GM21381 (cell line): ENCODE results near the gene MCM3AP.

ENCODE experiments used
- ATAC-seq: cut with Tn5 transposase; IDR thresholded peaks from one replicate; pipeline ENCODE4 v1.9.1; 2021; ENCODE audit warnings: mild to moderate bottlenecking, moderate library complexity; ENCODE audit not compliant: unreplicated experiment

Gene MCM3AP

GRCh38 chr21:46274797-46275390 is 10.5 kb downstream of the MCM3AP start:
- ATAC-seq = no peak

- no peak for ATAC-seq
Observed at GRCh38 chr21:46273341-46273740, 12.1 kb downstream of the MCM3AP start.

GRCh38 chr21:46269466-46269865 is 15.9 kb downstream of the MCM3AP start:
- no peak for ATAC-seq

GRCh38 chr21:46268371-46268770 is 17.0 kb downstream of the MCM3AP start:
- ATAC-seq = no peak

GRCh38 chr21:46266946-46267345 is 18.5 kb downstream of the MCM3AP start:
- no peak for ATAC-seq

- ATAC-seq = no peak
Observed at GRCh38 chr21:46265736-46266525, 19.5 kb downstream of the MCM3AP start.

GRCh38 chr21:46264690-46265144 is 20.7 kb downstream of the MCM3AP start:
- ATAC-seq = no peak

GRCh38 chr21:46264046-46264689 is 21.2 kb downstream of the MCM3AP start:
- ATAC-seq = no peak

- no peak for ATAC-seq
Observed at GRCh38 chr21:46256501-46256994, 28.9 kb downstream of the MCM3AP start.

GRCh38 chr21:46255758-46256337 is 29.6 kb downstream of the MCM3AP start:
- no peak for ATAC-seq

- ATAC-seq = no peak
Observed at GRCh38 chr21:46255166-46255565, 30.2 kb downstream of the MCM3AP start.

GRCh38 chr21:46254208-46254975 is 31.0 kb downstream of the MCM3AP start:
- peak; percentile 39 for ATAC-seq

- peak; percentile 61 for ATAC-seq
Observed at GRCh38 chr21:46253610-46254124, 31.7 kb downstream of the MCM3AP start.

- no peak for ATAC-seq
Observed at GRCh38 chr21:46252840-46253239, 32.6 kb downstream of the MCM3AP start.

GRCh38 chr21:46250146-46250725 is 35.2 kb downstream of the MCM3AP start:
- no peak for ATAC-seq

GRCh38 chr21:46248827-46249226 is 36.6 kb downstream of the MCM3AP start:
- no peak for ATAC-seq

- ATAC-seq = no peak
Observed at GRCh38 chr21:46248422-46248782, 37.0 kb downstream of the MCM3AP start.

- no peak for ATAC-seq
Observed at GRCh38 chr21:46247699-46248421, 37.6 kb downstream of the MCM3AP start.

- ATAC-seq = no peak
Observed at GRCh38 chr21:46246345-46246744, 39.1 kb downstream of the MCM3AP start.
